Ishikawa (cell line): Measurements from ENCODE around the gene TNFAIP8L3.

Experiments
- CEBPB ChIP-seq: IDR thresholded peaks from 2 replicates; pipeline ENCODE4 v1.6.1; 2012
- EP300 ChIP-seq: IDR thresholded peaks from 2 replicates; pipeline ENCODE4 v1.6.1; 2012; ENCODE audit warnings: borderline replicate concordance
- TAF1 ChIP-seq: IDR thresholded peaks from 2 replicates; pipeline ENCODE4 v1.6.1; 2012; ENCODE audit warnings: low read depth, mild to moderate bottlenecking

DNA sequence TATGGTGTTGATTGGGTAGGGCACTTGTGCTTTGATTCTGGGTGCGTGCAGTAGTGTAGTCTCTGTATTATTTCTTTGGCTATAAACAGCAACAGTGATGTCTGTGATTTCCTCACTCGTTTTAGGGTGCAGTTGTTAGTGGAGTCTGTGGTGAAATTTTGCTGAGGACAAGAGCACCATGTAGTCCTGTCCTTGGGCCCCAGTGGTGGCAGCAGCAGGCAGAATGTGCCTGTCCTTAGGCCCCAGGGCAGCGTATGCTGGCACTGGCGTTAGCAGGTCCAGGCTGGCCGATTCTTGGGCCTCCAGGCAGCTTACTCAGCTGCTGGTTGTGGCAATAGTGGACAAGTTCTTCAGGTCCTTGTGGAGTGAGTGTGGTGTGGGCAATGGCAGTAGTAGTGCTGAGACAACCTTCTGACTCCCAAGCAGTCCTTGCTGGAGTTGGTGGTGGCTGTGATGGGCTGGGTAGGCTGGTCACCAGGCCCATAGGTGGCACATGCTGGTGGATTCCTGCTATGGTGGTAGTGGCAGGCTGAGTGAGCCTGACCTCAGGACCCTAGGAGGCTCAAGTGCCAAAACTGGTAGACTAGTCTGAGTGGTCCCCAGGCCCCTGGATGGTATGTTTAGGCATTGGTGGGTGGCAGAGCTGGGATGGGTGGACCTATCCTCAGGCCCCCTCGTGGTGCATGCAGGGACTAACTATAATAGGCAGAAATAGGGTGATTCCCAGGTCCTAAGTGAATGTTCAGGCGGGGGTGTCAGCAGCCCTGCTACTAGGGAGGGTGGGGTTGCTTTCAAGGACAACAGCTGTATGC is 56.3 kb downstream of the TNFAIP8L3 start:
- TF ChIP-seq CEBPB (no peak), TAF1 (no peak), EP300 (no peak)
